ENCODE results near the gene JOSD1.

- TF ChIP-seq, protein P1, sequence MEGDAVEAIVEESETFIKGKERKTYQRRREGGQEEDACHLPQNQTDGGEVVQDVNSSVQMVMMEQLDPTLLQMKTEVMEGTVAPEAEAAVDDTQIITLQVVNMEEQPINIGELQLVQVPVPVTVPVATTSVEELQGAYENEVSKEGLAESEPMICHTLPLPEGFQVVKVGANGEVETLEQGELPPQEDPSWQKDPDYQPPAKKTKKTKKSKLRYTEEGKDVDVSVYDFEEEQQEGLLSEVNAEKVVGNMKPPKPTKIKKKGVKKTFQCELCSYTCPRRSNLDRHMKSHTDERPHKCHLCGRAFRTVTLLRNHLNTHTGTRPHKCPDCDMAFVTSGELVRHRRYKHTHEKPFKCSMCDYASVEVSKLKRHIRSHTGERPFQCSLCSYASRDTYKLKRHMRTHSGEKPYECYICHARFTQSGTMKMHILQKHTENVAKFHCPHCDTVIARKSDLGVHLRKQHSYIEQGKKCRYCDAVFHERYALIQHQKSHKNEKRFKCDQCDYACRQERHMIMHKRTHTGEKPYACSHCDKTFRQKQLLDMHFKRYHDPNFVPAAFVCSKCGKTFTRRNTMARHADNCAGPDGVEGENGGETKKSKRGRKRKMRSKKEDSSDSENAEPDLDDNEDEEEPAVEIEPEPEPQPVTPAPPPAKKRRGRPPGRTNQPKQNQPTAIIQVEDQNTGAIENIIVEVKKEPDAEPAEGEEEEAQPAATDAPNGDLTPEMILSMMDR (IDR thresholded peaks at IDR 0.05): no peak
- TF ChIP-seq POLR2A (IDR thresholded peaks at IDR 0.05): no peak
Measured at GRCh38 chr22:38645430-38645829, 55.3 kb downstream of the JOSD1 start.
